SK-N-SH (cell line): ENCODE results near the gene PRDM7.
"Not testable (repeated sequence)": the region's sequence is repeated elsewhere in the genome, so short reads cannot be mapped to it uniquely, and the experiment has no call there.

Experiments used
- CTCF ChIP-seq: fragments of 200-600 bp; sonication (generic); IDR thresholded peaks from 2 replicates; pipeline ENCODE4 v1.6.1; 2017; ENCODE audit warnings: antibody characterized with exemption, mild to moderate bottlenecking, moderate library complexity
- EZH2phosphoT487 ChIP-seq: fragments of 200-600 bp; sonication (generic); IDR thresholded peaks from 2 replicates; pipeline ENCODE4 v1.6.1; 2017; ENCODE audit warnings: low read depth, mixed run types, mild to moderate bottlenecking, antibody characterized with exemption, moderate library complexity, borderline replicate concordance
- FOSL2 ChIP-seq: IDR thresholded peaks from 2 replicates; pipeline ENCODE4 v1.4.0; 2012; ENCODE audit warnings: low read depth, mild to moderate bottlenecking, moderate library complexity, borderline replicate concordance
- IRF3 ChIP-seq: fragments of 150-350 bp; IDR thresholded peaks from 2 replicates; pipeline ENCODE4 v1.6.1; 2016; ENCODE audit warnings: mild to moderate bottlenecking, low read depth, low read length
- MAX ChIP-seq: IDR thresholded peaks from 2 replicates; pipeline ENCODE4 v1.4.0; 2012; ENCODE audit warnings: low read depth
- MXI1 ChIP-seq: IDR thresholded peaks from 2 replicates; pipeline ENCODE4 v1.6.1; 2012; ENCODE audit warnings: mild to moderate bottlenecking, low read depth, low read length, improper control_type of control experiment
- POLR2AphosphoS5 ChIP-seq: IDR thresholded peaks from 2 replicates; pipeline ENCODE4 v1.6.1; 2012; ENCODE audit warnings: low read depth, low read length
- RAD21 ChIP-seq: IDR thresholded peaks from 2 replicates; pipeline ENCODE4 v1.6.1; 2012; ENCODE audit warnings: mild to moderate bottlenecking, low read length
- RFX5 ChIP-seq: IDR thresholded peaks from 2 replicates; pipeline ENCODE4 v1.6.1; 2012; ENCODE audit warnings: mild to moderate bottlenecking, improper control_type of control experiment, low read length
- TAF1 ChIP-seq: IDR thresholded peaks from 2 replicates; pipeline ENCODE4 v1.6.1; 2012; ENCODE audit warnings: low read depth, mild to moderate bottlenecking, low read length, moderate library complexity, borderline replicate concordance
- YY1 ChIP-seq: IDR thresholded peaks from 2 replicates; pipeline ENCODE4 v1.4.0; 2012; ENCODE audit warnings: low read depth, mild to moderate bottlenecking

GRCh38 chr16:90007635-90008234 lies 69.4 kb downstream of the PRDM7 start:
- TF ChIP-seq CTCF, MAX, RFX5, TAF1, POLR2AphosphoS5, RAD21, YY1, IRF3, MXI1, EZH2phosphoT487, FOSL2: not testable (repeated sequence)
